ENCODE data around the gene WBP2. TPM values are rescaled to one million over a fixed set of nuclear protein-coding genes. Genes with fewer than 3 reads are reported as not detected.
"Not testable (repeated sequence)": the region's sequence is repeated elsewhere in the genome, so short reads cannot be mapped to it uniquely, and the experiment has no call there.

WBP2 gene
- total RNA-seq, 3 donors from 2014 or later = 44.9 to 63.2 (median 62.9) TPM

- Histone ChIP-seq H3K27ac (peak overlapping the region; percentile 99), H3K4me3 (peak overlapping the region; percentile 87 to 99 (median 91)), H3K4me1 (peaks cover 0 to 5% of the 10 kb centered on the region in 2 donors), H3K27me3 (no peaks in the 10 kb centered on the region), H3K9me3 (no peaks in the 10 kb centered on the region), H3K36me3 (no peaks in the 10 kb centered on the region)
- DNase-seq (ENCODE audit: low spot score in 2 of 2) = no peak
- intact Hi-C loops (cut with DNase I; ENCODE audit: low total_unique reads) = no loop called here
- TF ChIP-seq CTCF (IDR thresholded peaks at IDR 0.05) = peak in 2 of 3 donors; percentile 8 to 16
- no peak for TF ChIP-seq POLR2AphosphoS5 (IDR thresholded peaks at IDR 0.05)
- no peak for TF ChIP-seq POLR2A (IDR thresholded peaks at IDR 0.05)
These were observed 1.1 kb upstream of the WBP2 start for GRCh38 chr17:75856062-75856756.

GRCh38 chr17:75854881-75855309 is 240 bp downstream of the WBP2 start:
- H3K36me3 ChIP-seq = no peaks in the 10 kb centered on the region
- no peaks in the 10 kb centered on the region for H3K9me3 ChIP-seq
- TF ChIP-seq POLR2A (IDR thresholded peaks at IDR 0.05) (no peak), POLR2AphosphoS5 (IDR thresholded peaks at IDR 0.05) (no peak), CTCF (IDR thresholded peaks at IDR 0.05) (no peak)
- intact Hi-C loops (cut with DNase I; ENCODE audit: low total_unique reads) = no loop called here
- peaks cover 0 to 12% of the 10 kb centered on the region in 2 donors for H3K4me1 ChIP-seq
- H3K27me3 ChIP-seq = no peaks in the 10 kb centered on the region
- H3K4me3 ChIP-seq = peak overlapping the region; percentile 87 to 99 (median 91)
- peak in 1 of 2 donors; percentile 41 for DNase-seq (ENCODE audit: low spot score in 2 of 2)
- H3K27ac ChIP-seq = peak overlapping the region; percentile 99

GRCh38 chr17:75854101-75854748 is 910 bp downstream of the WBP2 start:
- peak; percentile 21 to 68 (median 55) for TF ChIP-seq POLR2AphosphoS5 (IDR thresholded peaks at IDR 0.05)
- no peak for TF ChIP-seq CTCF (IDR thresholded peaks at IDR 0.05)
- intact Hi-C loops (cut with DNase I; ENCODE audit: low total_unique reads) = no loop called here
- H3K27ac ChIP-seq = peak overlapping the region; percentile 99
- peaks cover 4 to 19% of the 10 kb centered on the region in 2 donors for H3K4me1 ChIP-seq
- H3K4me3 ChIP-seq = peak overlapping the region; percentile 87 to 99 (median 91)
- peak in 1 of 2 donors; percentile 58 for DNase-seq (ENCODE audit: low spot score in 2 of 2)
- H3K27me3 ChIP-seq = no peaks in the 10 kb centered on the region
- H3K9me3 ChIP-seq = no peaks in the 10 kb centered on the region
- no peaks in the 10 kb centered on the region for H3K36me3 ChIP-seq

- Histone ChIP-seq H3K4me3 (peak overlapping the region in 2 of 3 donors; percentile 52 to 91), H3K9me3 (no peaks in the 10 kb centered on the region)
These were observed 1.7 kb downstream of the WBP2 start for GRCh38 chr17:75853433-75853832.

GRCh38 chr17:75851693-75851991 is 3.5 kb downstream of the WBP2 start:
- H3K4me3 ChIP-seq; H3K36me3 ChIP-seq; H3K27me3 ChIP-seq; intact Hi-C loops (cut with DNase I; ENCODE audit: low total_unique reads); H3K9me3 ChIP-seq; DNase-seq (ENCODE audit: low spot score in 2 of 2): not testable (repeated sequence)
- peak overlapping the region; percentile 63 to 79 for H3K27ac ChIP-seq
- TF ChIP-seq POLR2AphosphoS5 (IDR thresholded peaks at IDR 0.05) = peak in 1 of 3 donors; percentile 9
- peaks cover 11 to 40% of the 10 kb centered on the region in 2 donors for H3K4me1 ChIP-seq

More at GRCh38 chr17:75853433-75853832, 1.7 kb downstream of the WBP2 start:
- no peak for TF ChIP-seq POLR2A (IDR thresholded peaks at IDR 0.05)
- peak in 1 of 3 donors; percentile 21 for TF ChIP-seq POLR2AphosphoS5 (IDR thresholded peaks at IDR 0.05)
- DNase-seq (ENCODE audit: low spot score in 2 of 2) = peak in 1 of 2 donors; percentile 55
- intact Hi-C loops (cut with DNase I; ENCODE audit: low total_unique reads) = no loop called here
- Histone ChIP-seq H3K27ac (peak overlapping the region; percentile 99), H3K36me3 (no peaks in the 10 kb centered on the region), H3K27me3 (no peaks in the 10 kb centered on the region), H3K4me1 (peaks cover 5 to 26% of the 10 kb centered on the region in 2 donors)

Measured in breast epithelium (tissue), 4 donors.